ENCODE data around the gene ATG9A.

The ATG9A gene, protein sequence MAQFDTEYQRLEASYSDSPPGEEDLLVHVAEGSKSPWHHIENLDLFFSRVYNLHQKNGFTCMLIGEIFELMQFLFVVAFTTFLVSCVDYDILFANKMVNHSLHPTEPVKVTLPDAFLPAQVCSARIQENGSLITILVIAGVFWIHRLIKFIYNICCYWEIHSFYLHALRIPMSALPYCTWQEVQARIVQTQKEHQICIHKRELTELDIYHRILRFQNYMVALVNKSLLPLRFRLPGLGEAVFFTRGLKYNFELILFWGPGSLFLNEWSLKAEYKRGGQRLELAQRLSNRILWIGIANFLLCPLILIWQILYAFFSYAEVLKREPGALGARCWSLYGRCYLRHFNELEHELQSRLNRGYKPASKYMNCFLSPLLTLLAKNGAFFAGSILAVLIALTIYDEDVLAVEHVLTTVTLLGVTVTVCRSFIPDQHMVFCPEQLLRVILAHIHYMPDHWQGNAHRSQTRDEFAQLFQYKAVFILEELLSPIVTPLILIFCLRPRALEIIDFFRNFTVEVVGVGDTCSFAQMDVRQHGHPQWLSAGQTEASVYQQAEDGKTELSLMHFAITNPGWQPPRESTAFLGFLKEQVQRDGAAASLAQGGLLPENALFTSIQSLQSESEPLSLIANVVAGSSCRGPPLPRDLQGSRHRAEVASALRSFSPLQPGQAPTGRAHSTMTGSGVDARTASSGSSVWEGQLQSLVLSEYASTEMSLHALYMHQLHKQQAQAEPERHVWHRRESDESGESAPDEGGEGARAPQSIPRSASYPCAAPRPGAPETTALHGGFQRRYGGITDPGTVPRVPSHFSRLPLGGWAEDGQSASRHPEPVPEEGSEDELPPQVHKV

DNA sequence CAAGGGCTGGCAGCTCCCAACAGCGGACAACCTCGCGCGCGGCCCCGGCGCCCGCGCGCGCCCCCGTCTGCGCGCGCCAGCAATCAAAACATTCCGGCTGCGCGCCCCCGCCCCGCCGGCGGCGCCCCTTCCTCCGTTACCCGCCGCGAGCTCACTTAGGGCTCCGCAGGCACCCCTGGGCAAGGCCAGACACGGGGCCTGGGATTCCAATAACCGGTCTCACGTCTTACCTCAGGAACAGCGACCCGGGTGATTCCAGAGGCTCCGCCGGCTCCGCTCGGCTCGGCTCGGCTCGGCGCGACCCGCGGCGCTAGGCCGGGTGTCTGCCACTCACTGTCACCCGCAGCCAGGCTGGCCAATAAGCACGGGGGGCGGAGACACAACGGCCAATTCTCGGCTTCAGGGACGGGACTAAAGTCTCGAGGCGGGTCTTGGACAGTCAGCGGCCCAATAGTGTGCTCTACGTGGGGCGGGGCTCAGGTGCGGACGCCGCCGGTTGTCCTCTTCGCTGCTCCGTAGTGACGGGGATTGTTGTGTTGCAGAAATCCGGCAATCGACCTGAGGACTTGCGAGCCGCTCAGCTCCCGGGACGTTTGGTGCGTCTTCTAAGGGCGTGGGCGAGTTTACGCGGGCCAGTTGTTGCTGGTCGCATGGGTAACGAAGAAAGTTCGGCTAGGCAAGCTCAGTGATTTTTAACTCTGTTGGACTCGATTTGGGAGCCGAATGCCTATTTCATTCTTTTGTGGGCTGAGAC, at the start of gene ATG9A, which contains the start of gene ANKZF1:
TSS of gene ATG9A (minus strand) at position 332 of the 754 bp plus-strand sequence. CDS start 1,612 bp downstream, outside the sequence.
TSS of gene ANKZF1 (plus strand) at position 502 of the 754 bp plus-strand sequence. CDS start 452 bp downstream, outside the sequence.
- Histone ChIP-seq H3K36me3 (ENCODE audit: control insufficient read depth, insufficient read depth, low read length) (peaks cover 35% of the 10 kb centered on the region), H3K9ac (ENCODE audit: low read length) (peak within 1 kb of the TSS; percentile 98), H3K4me1 (ENCODE audit: control insufficient read depth, insufficient read depth, low read length) (peaks cover 16% of the 10 kb centered on the region), H3K27ac (ENCODE audit: low read depth, low read length) (peak within 1 kb of the TSS; percentile 94), H3K4me3 (ENCODE audit: low read length) (peak within 1 kb of the TSS; percentile 96), H3K27me3 (ENCODE audit: control insufficient read depth, insufficient read depth, low read length) (no peaks in the 10 kb centered on the region)

DNA sequence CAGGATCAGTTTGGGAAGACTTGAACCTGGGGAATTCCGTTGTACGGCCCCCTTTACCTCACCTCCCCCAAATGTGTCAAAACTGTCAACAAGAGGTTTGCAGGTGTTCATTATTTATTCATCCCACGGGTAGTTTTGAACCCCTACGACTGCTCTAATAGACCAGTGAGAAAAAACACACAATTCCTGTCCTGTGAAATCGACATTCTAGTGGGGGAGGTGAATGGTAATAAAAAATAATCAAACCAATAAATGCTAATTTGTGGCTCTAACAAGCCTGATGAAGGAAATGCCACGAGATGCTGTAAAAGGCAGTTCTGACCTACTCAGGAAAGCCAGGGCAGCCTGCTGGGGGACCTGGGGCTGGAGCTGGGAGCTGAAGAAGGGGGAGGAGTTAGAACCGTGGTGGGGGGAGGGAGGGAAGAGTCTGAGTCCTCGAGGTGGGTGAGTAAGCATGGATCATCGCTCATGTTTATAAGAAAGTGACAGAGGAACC, 49.3 kb upstream of the ATG9A start:
- Histone ChIP-seq H3K9ac (ENCODE audit: low read length) (peak overlapping the region; percentile 39), H3K4me1 (ENCODE audit: control insufficient read depth, insufficient read depth, low read length) (peaks cover 22% of the 10 kb centered on the region), H3K27me3 (ENCODE audit: control insufficient read depth, insufficient read depth, low read length) (no peaks in the 10 kb centered on the region), H3K4me3 (ENCODE audit: low read length) (peak overlapping the region; percentile 64), H3K27ac (ENCODE audit: low read depth, low read length) (peak overlapping the region; percentile 92), H3K36me3 (ENCODE audit: control insufficient read depth, insufficient read depth, low read length) (peaks cover 7% of the 10 kb centered on the region)

DNA sequence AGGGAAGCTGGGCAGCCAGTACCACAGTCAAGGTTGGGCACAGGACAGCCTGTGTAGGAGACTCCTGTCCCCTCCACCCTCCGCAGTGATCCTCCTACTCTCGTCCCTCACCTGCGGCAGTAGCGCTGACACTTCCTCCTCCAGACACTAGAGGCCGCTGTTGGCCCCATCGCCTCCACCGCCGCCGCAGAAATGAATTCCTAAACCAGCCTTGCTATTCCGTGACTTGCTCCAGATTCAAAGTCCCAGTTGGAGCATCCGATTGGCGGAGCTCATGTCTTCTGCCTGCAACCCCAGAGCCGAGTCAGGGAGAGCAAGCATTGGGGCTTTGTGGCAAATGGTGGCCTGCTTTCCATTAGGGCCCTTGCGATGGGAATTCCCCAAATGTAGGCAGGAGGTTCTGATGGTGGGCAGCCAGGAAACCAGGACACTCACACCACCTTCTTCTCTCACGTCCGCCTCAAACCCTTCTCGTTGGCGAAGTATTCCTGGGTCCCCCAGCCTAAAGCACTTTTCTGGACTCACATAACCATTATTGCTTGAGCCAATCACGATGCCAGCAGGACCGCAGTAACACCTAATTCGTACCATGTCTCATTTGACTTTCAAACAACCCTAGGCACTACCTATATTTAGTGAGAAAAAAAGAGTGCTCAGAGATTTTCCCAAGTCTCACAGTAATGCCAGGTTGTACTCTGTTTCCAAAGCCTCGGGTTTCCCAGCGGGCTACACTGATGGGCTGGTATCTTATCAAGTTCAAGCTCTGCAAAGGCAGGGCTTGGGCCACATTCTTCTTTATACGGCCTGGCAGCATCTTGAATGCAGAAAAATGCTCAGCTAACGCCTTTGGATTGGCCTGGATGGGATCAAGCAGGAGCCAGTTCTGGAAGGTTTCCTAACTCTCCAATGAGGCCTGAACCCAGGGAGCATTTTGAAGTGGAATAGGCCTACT, 48.5 kb upstream of the ATG9A start:
- Histone ChIP-seq H3K27ac (ENCODE audit: low read depth, low read length) (peak overlapping the region; percentile 92), H3K9ac (ENCODE audit: low read length) (no peak overlapping the region), H3K4me1 (ENCODE audit: control insufficient read depth, insufficient read depth, low read length) (peaks cover 22% of the 10 kb centered on the region), H3K4me3 (ENCODE audit: low read length) (peak overlapping the region; percentile 51), H3K27me3 (ENCODE audit: control insufficient read depth, insufficient read depth, low read length) (no peaks in the 10 kb centered on the region), H3K36me3 (ENCODE audit: control insufficient read depth, insufficient read depth, low read length) (peaks cover 7% of the 10 kb centered on the region)

DNA sequence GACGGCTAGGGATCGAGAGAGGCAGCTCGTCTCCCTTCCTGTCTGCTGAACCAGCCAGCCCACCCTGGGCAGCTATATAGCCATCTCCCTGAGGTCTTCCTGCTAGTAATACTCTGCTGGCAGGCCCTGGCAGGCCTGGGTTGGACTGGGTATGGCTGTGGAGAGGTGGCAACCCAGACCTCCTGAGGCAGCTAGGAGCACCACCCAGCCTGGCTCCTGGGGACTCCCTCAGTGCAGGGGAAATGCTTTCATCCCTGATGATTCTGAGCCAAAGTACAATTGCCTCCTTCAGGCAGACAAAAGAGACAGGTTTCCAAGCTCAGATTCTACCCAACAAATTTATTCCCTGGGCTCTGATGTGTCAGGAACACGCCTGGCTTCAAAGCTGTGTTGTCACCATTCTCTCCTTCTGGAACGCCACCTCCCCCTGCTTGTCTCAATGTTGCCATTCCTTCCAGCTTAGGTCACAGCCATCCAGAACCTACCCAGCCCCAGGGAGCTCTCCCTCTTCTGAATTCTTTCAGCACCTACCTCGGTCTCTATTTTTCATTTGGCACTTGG, 45.0 kb upstream of the ATG9A start:
- no peaks in the 10 kb centered on the region for H3K27me3 ChIP-seq (ENCODE audit: control insufficient read depth, insufficient read depth, low read length)
- H3K27ac ChIP-seq (ENCODE audit: low read depth, low read length), result peak overlapping the region; percentile 18
- no peak overlapping the region for H3K9ac ChIP-seq (ENCODE audit: low read length)
- no peak overlapping the region for H3K4me3 ChIP-seq (ENCODE audit: low read length)
- H3K4me1 ChIP-seq (ENCODE audit: control insufficient read depth, insufficient read depth, low read length), result peaks cover 17% of the 10 kb centered on the region
- no peaks in the 10 kb centered on the region for H3K36me3 ChIP-seq (ENCODE audit: control insufficient read depth, insufficient read depth, low read length)

DNA sequence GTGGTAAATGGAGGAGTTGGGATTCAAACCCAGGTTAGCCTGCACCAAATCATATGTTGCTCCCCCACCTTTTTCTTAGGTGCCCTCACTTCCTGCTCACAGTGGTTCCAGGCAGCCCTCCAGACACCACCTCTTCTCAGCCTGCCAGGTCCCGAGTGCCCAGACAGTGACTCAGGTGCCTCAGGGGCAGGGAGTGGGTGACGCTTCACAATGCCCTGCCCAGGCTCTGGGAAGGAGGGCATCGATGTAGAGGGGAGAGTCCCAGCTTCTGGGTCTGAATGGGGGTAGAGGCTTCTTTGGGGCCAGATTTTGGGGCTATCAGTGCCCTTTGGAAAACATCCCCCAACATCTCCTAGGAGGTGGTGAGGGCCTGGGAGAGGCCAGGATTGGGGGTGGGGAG, 44.5 kb upstream of the ATG9A start:
- Histone ChIP-seq H3K36me3 (ENCODE audit: control insufficient read depth, insufficient read depth, low read length) (no peaks in the 10 kb centered on the region), H3K27me3 (ENCODE audit: control insufficient read depth, insufficient read depth, low read length) (no peaks in the 10 kb centered on the region), H3K4me1 (ENCODE audit: control insufficient read depth, insufficient read depth, low read length) (peaks cover 17% of the 10 kb centered on the region), H3K9ac (ENCODE audit: low read length) (no peak overlapping the region), H3K27ac (ENCODE audit: low read depth, low read length) (peak overlapping the region; percentile 18), H3K4me3 (ENCODE audit: low read length) (no peak overlapping the region)

DNA sequence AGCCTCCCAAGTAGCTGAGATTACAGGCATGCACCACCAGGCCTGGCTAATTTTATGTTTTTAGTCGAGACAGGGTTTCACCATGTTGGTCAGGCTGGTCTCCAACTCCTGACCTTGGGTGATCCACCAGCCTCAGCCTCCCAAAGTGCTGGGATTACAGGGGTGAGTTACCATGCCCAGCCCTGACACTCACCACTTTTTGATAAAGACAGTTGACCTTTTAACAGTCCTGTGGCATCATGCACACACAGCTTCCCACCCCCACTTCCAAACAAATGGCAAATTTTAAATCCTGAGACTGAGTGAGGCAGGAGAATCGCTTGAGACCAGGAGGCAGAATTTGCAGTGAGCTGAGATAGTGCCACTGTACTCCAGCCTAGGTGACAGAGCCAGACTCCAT, 43.6 kb upstream of the ATG9A start:
- Histone ChIP-seq H3K9ac (ENCODE audit: low read length) (no peak overlapping the region), H3K27me3 (ENCODE audit: control insufficient read depth, insufficient read depth, low read length) (no peaks in the 10 kb centered on the region), H3K4me3 (ENCODE audit: low read length) (no peak overlapping the region), H3K4me1 (ENCODE audit: control insufficient read depth, insufficient read depth, low read length) (peaks cover 8% of the 10 kb centered on the region), H3K36me3 (ENCODE audit: control insufficient read depth, insufficient read depth, low read length) (no peaks in the 10 kb centered on the region), H3K27ac (ENCODE audit: low read depth, low read length) (no peak overlapping the region)

DNA sequence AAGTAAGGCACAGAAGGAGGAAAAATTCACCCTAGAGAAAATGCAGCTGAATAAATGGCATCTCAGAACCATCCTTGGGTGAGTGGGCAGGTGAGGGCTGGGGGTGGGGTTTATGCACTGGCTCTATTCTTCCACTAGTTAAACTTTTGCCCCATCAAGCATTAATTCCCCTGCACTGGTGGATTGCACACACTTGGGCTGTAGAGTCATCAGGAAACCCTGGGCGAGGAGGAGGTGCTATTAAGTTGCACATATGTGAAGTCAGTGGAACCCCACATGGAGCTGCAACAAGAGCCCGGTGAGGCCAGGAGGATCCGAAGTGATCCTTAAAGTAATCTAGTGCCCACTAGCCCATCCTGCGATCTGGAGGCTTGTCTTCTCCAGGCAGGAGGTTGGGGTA, 42.9 kb upstream of the ATG9A start:
- Histone ChIP-seq H3K36me3 (ENCODE audit: control insufficient read depth, insufficient read depth, low read length) (no peaks in the 10 kb centered on the region), H3K27ac (ENCODE audit: low read depth, low read length) (no peak overlapping the region), H3K4me1 (ENCODE audit: control insufficient read depth, insufficient read depth, low read length) (peaks cover 6% of the 10 kb centered on the region), H3K27me3 (ENCODE audit: control insufficient read depth, insufficient read depth, low read length) (no peaks in the 10 kb centered on the region), H3K9ac (ENCODE audit: low read length) (no peak overlapping the region), H3K4me3 (ENCODE audit: low read length) (no peak overlapping the region)

DNA sequence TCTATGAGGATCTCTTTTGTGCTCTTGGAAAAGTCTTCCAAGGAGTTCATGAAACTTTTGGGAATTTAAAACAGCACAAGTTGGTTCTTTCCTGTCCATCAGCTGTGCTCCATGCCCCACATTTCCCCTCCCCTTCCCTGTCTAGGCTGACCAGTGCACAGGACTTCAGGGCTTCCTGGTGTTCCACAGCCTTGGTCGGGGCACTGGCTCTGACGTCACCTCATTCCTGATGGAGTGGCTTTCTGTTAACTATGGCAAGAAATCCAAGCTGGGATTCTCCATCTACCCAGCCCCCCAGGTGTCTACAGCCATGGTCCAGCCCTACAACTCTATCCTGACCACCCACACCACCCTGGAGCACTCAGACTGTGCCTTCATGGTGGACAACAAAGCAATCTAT, 41.6 kb upstream of the ATG9A start:
- Histone ChIP-seq H3K4me1 (ENCODE audit: control insufficient read depth, insufficient read depth, low read length) (peaks cover 6% of the 10 kb centered on the region), H3K27ac (ENCODE audit: low read depth, low read length) (no peak overlapping the region), H3K4me3 (ENCODE audit: low read length) (no peak overlapping the region), H3K9ac (ENCODE audit: low read length) (no peak overlapping the region), H3K27me3 (ENCODE audit: control insufficient read depth, insufficient read depth, low read length) (no peaks in the 10 kb centered on the region), H3K36me3 (ENCODE audit: control insufficient read depth, insufficient read depth, low read length) (no peaks in the 10 kb centered on the region)

DNA sequence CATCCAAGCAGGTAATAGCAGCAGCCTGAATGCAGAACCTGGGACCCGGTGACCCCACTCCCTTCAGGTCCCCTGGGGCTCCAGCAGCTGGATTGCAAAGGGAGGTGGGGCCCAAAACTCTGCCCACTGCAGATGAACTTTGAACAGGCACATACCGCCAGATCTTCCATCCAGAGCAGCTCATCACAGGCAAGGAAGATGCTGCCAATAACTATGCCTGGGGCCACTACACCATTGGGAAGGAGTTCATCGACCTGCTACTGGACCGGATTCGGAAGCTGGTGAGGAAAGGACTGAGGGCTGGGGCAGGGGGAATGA, 40.6 kb upstream of the ATG9A start:
- no peaks in the 10 kb centered on the region for H3K36me3 ChIP-seq (ENCODE audit: control insufficient read depth, insufficient read depth, low read length)
- H3K27me3 ChIP-seq (ENCODE audit: control insufficient read depth, insufficient read depth, low read length), result no peaks in the 10 kb centered on the region
- H3K4me1 ChIP-seq (ENCODE audit: control insufficient read depth, insufficient read depth, low read length), result peaks cover 6% of the 10 kb centered on the region
- no peak overlapping the region for H3K9ac ChIP-seq (ENCODE audit: low read length)
- H3K4me3 ChIP-seq (ENCODE audit: low read length), result no peak overlapping the region
- H3K27ac ChIP-seq (ENCODE audit: low read depth, low read length), result no peak overlapping the region

DNA sequence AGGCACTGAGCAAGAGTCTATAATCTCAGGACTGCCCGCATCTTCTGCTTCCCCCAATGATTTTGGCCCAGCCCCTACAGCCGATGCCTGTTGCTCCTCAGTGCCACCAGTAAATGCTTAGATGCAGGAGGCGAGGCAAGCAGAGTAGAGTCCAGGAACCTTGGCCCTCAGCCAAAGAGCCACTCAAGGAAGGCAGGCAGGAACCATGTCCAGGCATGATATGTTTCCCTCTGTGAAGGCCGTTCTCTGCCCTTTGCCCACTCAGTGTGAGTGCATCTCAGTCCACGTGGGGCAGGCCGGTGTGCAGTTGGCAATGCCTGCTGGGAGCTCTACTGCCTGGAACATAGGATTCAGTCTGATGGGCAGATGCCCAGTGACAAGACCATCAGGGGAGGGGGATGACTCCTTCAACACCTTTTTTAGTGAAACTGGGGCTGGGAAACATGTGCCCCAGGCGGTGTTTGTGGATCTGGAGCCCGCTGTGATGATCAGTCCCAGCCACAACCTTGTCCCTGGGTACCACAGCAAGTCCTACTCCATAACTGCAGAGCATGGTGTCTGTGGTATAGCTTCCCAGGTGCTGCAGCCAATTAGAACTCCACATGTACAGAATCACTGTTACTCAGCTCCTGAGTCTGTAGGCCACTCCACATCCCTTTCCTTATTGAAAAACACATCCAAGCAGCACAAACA, 40.1 kb upstream of the ATG9A start:
- Histone ChIP-seq H3K27ac (ENCODE audit: low read depth, low read length) (no peak overlapping the region), H3K27me3 (ENCODE audit: control insufficient read depth, insufficient read depth, low read length) (no peaks in the 10 kb centered on the region), H3K36me3 (ENCODE audit: control insufficient read depth, insufficient read depth, low read length) (no peaks in the 10 kb centered on the region), H3K4me1 (ENCODE audit: control insufficient read depth, insufficient read depth, low read length) (peaks cover 4% of the 10 kb centered on the region), H3K9ac (ENCODE audit: low read length) (no peak overlapping the region), H3K4me3 (ENCODE audit: low read length) (no peak overlapping the region)

DNA sequence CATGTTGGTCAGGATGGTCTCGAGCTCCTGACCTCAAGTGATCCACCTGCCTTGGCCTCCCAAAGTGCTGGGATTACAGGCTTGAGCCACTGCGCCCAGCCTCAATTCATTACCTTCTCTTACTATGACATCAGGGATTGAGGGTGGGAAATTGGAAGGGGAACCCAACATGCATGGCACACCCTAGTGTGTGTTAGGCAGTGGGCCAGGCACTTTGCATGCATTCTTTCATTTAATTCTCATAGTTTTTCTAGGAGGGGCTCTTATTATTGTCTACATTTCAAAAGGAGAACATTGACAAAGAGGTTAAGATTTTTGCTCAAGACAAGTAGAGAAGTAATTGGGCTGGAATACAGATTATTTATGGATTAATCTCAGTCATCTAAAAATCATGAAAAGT, 38.9 kb upstream of the ATG9A start:
- Histone ChIP-seq H3K27me3 (ENCODE audit: control insufficient read depth, insufficient read depth, low read length) (no peaks in the 10 kb centered on the region), H3K4me1 (ENCODE audit: control insufficient read depth, insufficient read depth, low read length) (no peaks in the 10 kb centered on the region), H3K4me3 (ENCODE audit: low read length) (no peak overlapping the region), H3K9ac (ENCODE audit: low read length) (no peak overlapping the region), H3K27ac (ENCODE audit: low read depth, low read length) (no peak overlapping the region), H3K36me3 (ENCODE audit: control insufficient read depth, insufficient read depth, low read length) (no peaks in the 10 kb centered on the region)
